ENCODE results near the gene NTM.

DNA sequence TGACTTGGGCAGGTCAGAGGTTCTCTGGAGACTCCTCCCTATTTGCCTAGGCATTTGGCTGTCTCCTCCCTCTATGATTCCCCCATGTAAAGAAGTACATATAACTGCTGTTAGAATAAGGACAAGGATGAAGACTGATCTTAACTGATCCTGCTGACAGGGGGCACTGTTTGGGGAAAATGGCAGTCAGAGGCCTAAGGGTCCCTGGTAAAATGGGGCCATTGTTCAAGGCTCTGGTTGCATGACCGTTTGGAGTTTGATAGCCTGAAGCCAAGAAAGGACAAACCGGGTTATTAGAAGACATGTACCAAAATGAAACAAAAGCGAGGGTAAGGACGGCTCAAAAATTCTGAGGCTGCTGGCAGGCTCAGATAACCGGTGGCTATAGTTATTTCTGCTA, 712.2 kb downstream of the NTM start:
- TF ChIP-seq, protein P1, sequence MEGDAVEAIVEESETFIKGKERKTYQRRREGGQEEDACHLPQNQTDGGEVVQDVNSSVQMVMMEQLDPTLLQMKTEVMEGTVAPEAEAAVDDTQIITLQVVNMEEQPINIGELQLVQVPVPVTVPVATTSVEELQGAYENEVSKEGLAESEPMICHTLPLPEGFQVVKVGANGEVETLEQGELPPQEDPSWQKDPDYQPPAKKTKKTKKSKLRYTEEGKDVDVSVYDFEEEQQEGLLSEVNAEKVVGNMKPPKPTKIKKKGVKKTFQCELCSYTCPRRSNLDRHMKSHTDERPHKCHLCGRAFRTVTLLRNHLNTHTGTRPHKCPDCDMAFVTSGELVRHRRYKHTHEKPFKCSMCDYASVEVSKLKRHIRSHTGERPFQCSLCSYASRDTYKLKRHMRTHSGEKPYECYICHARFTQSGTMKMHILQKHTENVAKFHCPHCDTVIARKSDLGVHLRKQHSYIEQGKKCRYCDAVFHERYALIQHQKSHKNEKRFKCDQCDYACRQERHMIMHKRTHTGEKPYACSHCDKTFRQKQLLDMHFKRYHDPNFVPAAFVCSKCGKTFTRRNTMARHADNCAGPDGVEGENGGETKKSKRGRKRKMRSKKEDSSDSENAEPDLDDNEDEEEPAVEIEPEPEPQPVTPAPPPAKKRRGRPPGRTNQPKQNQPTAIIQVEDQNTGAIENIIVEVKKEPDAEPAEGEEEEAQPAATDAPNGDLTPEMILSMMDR (IDR thresholded peaks at IDR 0.05; ENCODE audit: low read length), result no peak
- no peak for TF ChIP-seq EZH2 (IDR thresholded peaks at IDR 0.05; ENCODE audit: borderline replicate concordance, low read length)

Measured in OCI-LY1 (cell line).